HG03469 (cell line): Measurements from ENCODE around the gene DBH.

Experiments
- ATAC-seq: cut with Tn5 transposase; IDR thresholded peaks from one replicate; pipeline ENCODE4 v1.9.1; 2021; ENCODE audit warnings: mild to moderate bottlenecking, moderate library complexity, moderate number of reproducible peaks; ENCODE audit not compliant: unreplicated experiment

The DBH gene

DNA sequence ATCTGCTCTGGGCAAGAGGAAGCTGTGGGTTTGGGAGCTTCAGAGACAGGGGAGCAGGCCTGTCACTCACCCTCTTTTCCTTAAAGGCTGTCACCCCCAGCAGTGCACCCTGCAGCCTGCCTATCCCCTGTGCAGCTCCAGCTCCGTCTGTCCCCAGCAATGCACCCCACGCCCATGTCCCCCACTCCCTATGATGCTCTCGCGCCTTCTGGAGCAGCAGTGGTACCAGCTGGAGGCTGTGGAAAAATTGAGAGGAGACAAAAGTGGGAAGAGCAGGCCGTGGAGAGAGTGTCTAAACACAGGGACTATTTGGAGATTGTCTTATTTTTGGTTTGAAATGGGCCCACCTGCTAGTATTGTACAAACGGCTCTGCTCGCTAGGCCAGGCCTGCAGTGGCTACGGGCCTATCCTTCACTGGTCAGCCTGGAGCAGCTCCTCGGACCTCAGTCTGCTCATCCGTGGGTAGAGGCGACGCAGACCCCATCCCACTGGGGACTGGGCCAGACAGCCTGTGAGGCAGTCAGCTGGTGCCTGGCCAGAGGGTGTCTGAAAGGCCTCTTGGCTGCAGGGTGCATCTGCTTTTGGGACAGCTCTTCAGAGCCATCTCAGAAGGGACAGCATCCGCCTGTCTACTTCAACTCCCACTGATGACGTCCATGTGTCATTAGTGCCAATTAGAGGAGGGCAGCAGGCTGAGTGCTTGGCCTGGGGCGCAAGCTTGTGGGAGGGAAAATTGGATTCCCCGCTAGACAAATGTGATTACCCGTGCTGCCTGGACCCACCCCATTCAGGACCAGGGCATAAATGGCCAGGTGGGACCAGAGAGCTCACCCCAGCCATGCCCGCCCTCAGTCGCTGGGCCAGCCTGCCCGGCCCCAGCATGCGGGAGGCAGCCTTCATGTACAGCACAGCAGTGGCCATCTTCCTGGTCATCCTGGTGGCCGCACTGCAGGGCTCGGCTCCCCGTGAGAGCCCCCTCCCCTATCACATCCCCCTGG lies at the start of gene DBH:
TSS of gene DBH (plus strand) at position 831 of the 999 bp plus-strand sequence. CDS start at position 840, 9 bp downstream.
- ATAC-seq = no peak

DNA sequence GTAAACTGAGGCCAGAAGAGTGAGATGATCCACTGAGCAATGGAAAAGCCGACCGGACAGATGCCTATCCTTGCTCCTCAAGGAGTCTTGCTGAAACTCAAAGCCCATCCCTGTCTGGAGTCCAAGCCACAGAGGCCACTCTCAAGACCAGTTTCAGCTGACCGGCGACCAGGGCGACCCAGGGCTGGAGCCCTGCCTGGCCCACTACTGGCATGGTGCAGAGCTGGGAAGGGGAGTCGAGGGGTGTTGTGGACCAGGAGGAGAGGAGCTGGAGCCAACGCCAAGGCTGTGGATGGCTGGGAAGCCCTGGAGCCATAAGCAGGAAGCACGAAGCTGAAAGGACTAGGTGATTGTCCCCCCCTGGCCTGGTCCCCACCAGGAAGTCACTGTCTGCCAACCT lies 49.1 kb upstream of the DBH start:
- no peak for ATAC-seq

DNA sequence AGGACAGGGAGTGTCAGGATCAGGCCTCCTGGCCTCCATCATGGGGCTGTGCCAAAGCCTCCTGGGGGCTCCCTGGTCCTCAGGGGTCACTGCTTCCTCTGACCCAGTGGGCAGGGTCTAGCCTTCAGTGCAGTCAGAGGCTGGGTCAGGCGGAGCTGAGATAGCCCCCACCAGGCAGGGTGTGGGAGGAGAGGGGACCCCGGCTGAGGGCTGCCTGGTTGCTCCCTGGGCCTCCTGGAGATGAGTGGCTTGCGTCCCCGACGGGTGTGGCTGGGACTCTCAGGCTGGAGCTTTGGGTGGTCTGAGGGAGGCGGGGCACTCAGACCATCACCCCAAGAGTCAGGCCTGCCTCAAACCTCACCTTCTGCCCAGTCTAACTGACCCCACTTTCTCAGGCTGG lies 48.7 kb upstream of the DBH start:
- ATAC-seq = no peak

DNA sequence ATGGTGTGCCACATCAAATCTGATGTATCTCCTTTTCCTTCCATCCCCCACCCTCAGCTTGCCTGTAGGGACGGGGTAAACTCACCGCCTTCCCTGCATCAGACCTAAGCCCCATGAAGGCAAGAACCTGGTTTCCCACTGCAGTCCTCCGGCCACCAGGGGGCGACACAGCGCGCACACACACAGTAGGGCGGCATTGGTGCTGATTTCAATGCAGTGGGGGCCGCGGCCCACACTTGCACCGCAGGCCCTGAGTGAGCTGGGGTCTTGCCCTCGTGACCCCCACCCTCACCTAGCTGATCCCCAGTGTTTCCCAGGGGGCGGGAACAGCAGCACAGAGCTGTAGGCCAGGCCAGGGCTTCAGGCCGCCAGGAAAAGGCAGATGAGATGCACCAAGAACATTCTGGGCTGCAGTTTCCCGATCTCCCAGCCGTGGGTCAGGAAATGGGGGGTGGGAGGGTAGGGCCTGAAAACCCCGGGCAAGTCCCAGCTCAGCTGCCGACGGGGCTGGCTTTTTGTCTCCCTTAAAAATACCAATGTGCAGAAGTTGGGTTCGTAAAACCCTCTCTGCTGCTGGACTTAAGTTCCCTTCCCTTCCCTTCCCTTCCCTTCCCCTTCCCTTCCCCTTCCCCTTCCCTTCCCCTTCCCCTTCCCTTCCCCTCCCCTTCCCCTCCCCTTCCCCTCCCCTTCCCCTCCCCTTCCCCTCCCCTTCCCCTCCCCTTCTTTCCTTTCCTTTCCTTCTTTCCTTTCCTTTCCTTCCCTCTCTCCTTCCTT lies 46.5 kb upstream of the DBH start:
- ATAC-seq = no peak

GRCh38 chr9:133590231-133590855 lies 45.8 kb upstream of the DBH start:
- ATAC-seq = no peak

- no peak for ATAC-seq
Measured at GRCh38 chr9:133591116-133591910, 44.9 kb upstream of the DBH start.

- no peak for ATAC-seq
Measured at GRCh38 chr9:133591985-133592384, 44.2 kb upstream of the DBH start.

DNA sequence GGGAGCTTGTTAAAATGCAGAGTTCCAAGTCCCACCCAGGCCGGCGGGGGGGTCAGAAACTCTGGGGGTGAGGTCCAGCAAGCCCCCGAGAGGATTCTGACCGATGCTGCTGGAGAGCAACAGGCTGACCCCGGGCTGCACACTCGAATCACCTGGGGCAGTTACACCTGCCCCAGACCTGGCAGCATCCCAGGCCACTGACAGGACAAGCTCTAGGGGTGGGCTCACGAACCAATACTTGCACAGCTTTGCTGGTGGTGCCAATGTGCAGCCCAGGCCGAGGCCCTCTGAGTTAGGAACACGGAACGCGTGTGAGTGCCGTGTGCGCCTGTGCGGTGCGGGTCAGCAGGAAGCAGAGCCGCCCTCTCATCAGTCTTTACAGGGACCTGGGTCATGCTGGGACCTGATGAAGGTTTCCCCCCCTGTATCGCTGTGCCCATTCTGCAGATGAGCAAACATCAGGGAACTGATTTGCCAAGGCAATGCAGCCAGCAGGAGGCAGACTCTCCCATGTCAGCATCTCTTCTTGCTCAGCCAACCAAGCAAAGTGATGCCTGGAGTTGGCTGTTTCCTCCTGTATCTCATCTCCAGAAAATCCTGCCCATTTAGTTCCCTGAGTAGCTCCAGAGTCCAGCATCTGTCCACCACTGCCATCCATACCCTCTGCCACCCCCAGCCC lies 43.3 kb upstream of the DBH start:
- no peak for ATAC-seq

DNA sequence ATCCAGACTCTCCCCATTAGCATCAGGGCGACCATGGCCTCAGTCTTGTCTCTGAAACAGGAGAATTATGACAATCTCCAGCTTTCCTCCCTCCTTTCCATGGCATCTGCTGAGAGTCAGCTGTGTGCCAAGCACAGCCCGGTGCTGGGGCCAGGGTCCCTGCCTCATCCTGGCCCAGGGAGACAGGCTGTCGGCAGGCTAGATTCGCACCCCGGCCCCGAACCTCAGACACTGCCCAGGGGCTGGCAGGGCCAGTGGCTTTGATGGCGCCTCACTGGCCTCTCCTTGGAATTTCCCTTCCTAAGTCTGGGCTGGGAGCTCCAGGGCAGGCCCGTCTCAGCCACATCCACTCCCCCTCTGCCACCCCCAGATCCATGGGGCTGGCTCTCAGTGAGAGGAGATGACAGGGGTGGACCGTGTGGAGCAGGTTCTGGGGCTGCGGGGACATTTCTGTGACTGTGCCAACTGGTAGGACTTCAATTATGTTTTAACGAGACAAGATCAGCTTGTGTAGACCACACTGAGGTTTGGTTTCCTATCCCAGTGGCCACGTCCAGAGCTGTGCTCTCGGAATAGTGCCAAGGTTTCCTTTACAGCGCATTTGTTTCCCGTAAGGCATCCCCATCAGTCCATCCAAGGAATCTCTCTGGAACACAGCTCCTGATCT lies 42.4 kb upstream of the DBH start:
- ATAC-seq = no peak

GRCh38 chr9:133594310-133594709 lies 41.9 kb upstream of the DBH start:
- ATAC-seq = no peak

DNA sequence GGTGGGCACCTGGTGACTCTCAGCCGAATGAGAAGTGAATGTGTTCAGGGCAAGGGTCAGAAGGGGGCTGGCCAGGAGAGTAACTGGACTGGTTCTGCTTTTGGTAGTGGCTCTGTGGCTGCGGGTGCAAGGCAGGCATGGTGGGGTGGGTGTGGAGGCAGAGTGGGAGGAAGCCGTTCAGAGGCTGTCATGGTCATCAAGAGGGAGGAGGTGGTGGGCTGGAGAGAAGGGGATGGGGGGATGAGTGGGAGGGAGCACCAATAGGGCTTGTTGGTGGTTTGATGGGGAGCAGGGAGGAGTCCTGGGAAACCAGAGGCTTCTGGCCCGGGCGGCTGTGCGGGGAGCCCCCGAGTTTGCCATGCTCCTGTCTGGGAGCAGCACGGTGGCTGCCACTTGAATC lies 40.3 kb upstream of the DBH start:
- no peak for ATAC-seq

GRCh38 chr9:133597316-133597957 lies 38.7 kb upstream of the DBH start:
- ATAC-seq = no peak

- ATAC-seq = no peak
Measured at GRCh38 chr9:133598978-133599377, 37.2 kb upstream of the DBH start.

- no peak for ATAC-seq
Measured at GRCh38 chr9:133599470-133600173, 36.5 kb upstream of the DBH start.

DNA sequence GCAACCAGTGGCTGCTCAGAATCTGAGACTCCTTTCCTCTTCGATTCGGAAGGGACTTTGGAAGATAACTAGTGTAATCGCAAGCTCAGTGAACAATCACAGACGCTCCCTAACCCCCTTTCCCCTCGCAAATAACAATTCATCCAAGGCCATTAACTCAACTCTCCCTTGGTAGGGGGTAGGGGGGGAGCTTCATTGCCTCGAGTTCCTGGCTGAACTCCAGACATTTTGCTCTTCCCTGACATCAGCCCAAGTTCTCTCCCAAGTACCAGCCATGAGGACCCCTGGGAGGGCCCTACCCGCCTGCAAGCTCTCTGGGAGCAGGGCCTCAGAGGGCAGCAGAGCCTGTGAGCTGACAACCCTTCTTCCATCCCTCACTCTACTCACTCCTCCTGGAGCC lies 35.4 kb upstream of the DBH start:
- no peak for ATAC-seq

DNA sequence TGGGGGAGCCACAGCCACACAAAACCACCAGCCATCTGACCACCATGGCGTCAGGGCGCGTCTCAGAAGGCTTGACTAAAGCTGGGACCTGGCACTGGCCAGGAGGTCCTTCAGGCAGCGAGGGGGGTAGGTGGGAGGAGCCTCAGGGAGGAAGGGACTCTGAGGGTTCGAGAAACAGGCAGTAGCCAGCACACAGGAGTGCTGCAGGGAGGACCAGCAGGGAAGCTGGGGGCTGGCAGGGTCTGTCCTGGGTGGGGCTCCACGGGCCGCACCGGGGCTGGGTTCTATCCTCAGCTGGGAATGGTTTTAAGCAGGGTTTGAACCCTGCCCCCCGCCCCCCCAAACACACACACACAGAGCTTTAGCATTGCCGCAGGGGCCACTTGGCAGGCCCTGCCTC lies 34.4 kb upstream of the DBH start:
- ATAC-seq = no peak

DNA sequence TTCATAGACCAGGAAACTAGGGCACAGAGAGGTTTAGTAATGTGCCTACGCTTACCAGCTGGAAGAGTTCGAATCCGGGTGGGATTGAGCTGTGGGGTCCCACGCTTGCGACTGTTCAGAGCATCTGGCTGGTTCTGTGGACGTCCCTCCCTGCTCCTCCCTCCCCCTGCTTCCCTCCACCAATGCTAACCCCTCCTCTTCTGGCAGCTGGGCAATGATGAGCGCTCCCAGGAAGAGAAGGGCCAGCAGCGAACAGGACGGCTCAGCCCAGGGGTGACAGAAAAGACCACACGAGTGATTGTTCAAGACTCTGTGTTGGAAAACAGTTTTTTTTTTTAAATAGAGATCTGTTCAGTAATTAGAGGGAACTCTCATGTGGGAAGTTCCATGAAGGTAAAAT lies 33.9 kb upstream of the DBH start:
- no peak for ATAC-seq

DNA sequence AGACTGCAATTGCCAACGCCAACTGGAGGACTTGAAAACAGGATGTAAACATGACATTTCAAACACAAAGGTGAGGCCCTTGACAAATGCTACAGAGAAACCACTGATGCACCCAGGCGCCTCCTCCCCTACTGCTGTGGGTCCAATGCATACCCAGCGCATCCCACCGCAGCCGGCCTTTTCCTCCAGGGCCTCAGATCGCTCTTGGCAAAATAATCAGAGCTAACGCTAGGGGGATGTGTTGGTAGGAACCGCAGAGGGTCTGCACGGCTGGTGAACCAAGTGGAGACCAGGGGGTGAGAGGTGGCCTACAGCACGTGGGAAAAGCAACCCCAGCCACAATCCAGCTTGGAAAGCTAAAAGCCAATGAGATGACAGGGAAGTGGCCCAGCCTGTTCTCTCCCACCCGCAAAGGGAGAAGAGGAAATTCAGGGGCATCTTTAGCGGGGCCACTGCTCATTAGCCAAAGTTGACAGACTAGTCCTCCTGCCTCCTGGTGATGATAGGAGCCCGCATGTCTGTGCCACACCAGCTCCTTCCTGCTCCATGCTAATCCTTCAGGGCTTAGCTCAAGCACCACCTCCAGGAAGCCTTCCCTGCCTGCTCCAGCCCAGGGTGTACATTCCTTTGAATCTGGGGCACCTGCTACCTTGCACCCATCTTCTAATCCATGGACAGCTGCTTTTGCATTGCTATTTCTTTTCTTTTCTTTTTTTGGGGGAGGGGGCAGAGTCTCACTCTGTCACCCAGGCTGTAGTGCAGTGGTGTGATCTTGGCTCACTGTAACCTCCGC lies 32.8 kb upstream of the DBH start:
- no peak for ATAC-seq
